Loucy (cell line): ENCODE measurements around the gene CTNNBIP1.

ENCODE experiments used
- EZH2phosphoT487 ChIP-seq: fragments of 200-600 bp; IDR thresholded peaks from 2 replicates; pipeline ENCODE4 v1.6.1; 2018; ENCODE audit warnings: antibody characterized with exemption, mild to moderate bottlenecking, moderate library complexity, borderline replicate concordance
- TF ChIP-seq, protein P1 (sequence below): fragments of 200-600 bp; sonication (generic); conservative IDR thresholded peaks from 2 replicates; pipeline ENCODE4 v1.5.1; 2014; ENCODE audit warnings: mild to moderate bottlenecking, antibody characterized with exemption, low read length

GRCh38 chr1:9903801-9904527 lies 6.1 kb downstream of the CTNNBIP1 start:
- TF ChIP-seq, protein P1, sequence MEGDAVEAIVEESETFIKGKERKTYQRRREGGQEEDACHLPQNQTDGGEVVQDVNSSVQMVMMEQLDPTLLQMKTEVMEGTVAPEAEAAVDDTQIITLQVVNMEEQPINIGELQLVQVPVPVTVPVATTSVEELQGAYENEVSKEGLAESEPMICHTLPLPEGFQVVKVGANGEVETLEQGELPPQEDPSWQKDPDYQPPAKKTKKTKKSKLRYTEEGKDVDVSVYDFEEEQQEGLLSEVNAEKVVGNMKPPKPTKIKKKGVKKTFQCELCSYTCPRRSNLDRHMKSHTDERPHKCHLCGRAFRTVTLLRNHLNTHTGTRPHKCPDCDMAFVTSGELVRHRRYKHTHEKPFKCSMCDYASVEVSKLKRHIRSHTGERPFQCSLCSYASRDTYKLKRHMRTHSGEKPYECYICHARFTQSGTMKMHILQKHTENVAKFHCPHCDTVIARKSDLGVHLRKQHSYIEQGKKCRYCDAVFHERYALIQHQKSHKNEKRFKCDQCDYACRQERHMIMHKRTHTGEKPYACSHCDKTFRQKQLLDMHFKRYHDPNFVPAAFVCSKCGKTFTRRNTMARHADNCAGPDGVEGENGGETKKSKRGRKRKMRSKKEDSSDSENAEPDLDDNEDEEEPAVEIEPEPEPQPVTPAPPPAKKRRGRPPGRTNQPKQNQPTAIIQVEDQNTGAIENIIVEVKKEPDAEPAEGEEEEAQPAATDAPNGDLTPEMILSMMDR, result no peak
- TF ChIP-seq EZH2phosphoT487, result no peak
